Uterus (tissue), 2 donors: ENCODE data around the gene RTN1.
"Not testable (repeated sequence)": the region's sequence is repeated elsewhere in the genome, so short reads cannot be mapped to it uniquely, and the experiment has no call there.

Experiments used
- CTCF ChIP-seq, 4 experiments: fragments of 200-600 bp in 2 of 4; fragments of 450-650 bp in 2 of 4; sonication (generic) in 2 of 4; IDR thresholded peaks; one replicate each; pipeline ENCODE4 v1.5.1; 2016 to 2019; ENCODE audit warnings: antibody characterized with exemption in 4 of 4, mild to moderate bottlenecking in 2 of 4, moderate library complexity in 1 of 4
- POLR2A ChIP-seq, 2 donors: fragments of 450-650 bp; IDR thresholded peaks; one replicate each; pipeline ENCODE4 v1.6.1; 2016; ENCODE audit warnings: antibody characterized with exemption in 2 of 2, mild to moderate bottlenecking in 1 of 2, moderate library complexity in 1 of 2

DNA sequence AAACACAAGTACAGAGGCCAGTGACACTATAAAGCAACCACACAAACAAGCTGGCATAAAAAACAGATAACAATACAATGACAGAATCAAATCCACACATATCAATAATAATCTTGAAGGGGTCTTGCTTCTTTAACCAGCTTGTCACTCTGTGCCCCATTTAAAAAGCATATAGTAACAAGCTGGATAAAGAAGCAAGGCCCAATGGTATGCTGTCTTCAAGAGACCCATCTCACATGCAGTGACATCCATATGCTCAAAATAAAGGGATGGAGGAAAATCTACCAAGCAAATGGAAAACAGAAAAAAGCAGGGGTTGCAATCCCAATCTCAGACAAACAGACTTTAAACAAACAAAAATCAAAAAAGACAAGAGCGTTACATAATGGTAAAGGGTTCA lies 223.7 kb downstream of the RTN1 start:
- not testable (repeated sequence) for TF ChIP-seq CTCF, POLR2A (IDR thresholded peaks at IDR 0.05)
